Stimulated activated CD8-positive, alpha-beta memory T cell treated with anti-CD3 and anti-CD28 coated beads, Interleukin-15, amount 100 ng/mL, for 1 hour (primary cell): ENCODE results near the gene PCDHGC5.

ENCODE experiments used
- DNase-seq: peaks from one replicate; pipeline ENCODE4 v3.0.0-alpha.2; 2020; ENCODE audit warnings: low read depth

Gene PCDHGC5

DNA sequence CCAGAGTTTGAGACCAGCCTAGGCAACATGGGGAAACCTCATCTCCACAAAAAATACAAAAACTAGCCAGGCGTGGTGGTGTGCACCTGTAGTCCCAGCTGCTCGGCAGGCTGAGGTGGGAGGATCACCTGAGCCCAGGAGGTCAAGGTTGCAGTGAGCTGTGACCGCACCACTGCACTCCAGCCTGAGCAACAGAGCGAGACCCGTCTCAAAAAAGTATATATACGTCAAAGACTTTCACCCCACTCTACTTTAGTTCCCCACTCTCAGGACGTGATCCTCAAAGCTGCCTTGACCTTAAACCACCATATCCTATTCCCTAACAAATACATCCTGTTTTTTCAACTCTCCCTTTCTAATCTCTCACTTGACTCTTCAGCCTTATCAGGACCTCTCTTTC is 41.0 kb downstream of the PCDHGC5 start:
- DNase-seq, result no peak

DNA sequence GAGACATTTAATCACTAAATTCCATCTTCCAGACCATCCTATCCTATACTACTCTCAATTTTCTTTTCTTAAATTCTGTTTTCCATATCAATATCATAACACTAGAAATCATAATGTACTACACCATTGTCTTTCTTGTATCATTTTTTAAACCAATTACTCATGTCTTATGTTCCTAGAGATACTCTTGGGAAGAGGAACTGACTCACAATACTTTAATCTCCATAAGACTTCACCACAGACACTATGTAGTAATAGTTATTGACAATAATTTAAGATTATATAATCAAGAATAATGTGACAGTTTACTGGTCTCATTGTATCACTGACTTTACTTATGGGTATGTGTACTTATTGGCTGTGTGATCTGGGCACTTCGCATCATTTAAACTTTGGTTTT is 43.8 kb downstream of the PCDHGC5 start:
- DNase-seq, result no peak

DNA sequence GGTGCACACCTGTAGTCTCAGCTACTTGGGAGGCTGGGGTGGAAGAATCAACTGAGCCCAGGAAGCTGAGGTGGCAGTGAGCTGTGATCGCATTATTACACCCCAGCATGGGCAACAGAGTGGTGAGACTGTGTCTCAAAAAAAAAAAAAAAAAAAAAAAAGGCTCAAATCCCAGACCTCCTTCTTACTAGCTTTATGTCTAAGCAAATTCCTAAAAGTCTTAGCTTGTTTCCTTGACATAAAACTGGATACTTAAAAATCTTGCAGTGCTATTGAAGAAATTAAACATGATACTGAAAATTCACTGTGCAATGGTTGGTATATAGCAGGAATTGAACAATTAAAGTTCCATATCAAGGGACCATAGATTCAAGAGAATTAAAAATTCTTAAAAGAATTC is 45.0 kb downstream of the PCDHGC5 start:
- DNase-seq, result no peak

DNA sequence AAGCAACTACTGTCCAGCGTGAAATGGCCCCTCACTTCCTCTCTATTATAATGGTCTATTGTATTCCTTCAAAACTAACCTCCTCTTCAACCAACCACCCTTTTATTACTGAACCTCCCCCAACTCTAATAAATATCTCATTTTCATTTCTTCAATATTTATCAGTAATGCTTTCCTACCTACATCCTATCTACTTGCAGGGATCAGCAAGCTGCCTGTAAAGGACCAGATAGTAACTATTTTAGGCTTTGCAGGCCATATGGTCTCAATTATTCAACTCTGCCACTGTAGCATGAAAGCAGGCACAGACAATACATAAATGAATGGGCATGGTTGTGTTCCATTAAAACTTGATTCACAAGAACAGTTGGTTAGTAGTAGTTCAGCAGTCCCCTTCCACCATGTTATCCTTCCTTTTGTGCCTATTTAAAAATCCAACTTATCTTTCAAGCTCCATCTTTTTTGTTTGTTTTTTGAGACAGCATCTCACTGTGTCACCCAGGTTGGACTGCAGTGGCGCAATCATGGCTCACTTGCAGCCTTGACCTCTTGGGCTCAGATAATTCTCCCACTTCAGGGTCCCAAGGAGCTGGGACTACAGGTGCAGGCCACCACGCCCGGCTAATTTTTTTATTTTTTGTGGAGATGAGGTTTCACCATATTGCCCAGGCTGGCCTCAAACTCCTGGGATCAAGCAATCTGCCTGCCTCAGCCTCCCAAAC is 45.8 kb downstream of the PCDHGC5 start:
- DNase-seq, result no peak
